ENCODE data around the gene ZFYVE21. TPM values are rescaled to one million over a fixed set of nuclear protein-coding genes. Genes with fewer than 3 reads are reported as not detected.

ZFYVE21 gene
- total and polyA plus RNA-seq, 7 experiments from 2014 or later: 5.8 to 19.0 (median 15.6) TPM

DNA sequence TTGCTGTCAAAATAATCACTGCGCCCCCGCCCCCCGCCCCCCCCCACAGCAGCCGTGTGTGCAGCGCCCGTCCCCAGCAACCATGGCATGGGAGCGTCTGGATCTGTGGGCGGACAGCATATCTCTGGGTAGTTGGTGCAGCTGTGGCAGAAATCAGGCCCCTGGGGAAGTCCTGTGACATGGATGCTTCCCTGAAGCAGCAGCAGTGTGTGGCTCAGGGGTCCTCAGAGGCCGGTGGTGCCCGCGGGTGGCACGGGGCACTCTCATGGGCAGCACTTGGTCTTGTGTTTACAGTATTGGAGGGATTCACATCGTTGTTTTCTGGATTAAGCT is 19.6 kb upstream of the ZFYVE21 start:
- ATAC-seq: no peak
- no peak overlapping the region for H3K27ac ChIP-seq (ENCODE audit: low read depth, low read length)
- H3K4me1 Mint-ChIP-seq: peaks cover 0 to 11% (median 4%) of the 10 kb centered on the region in 7 donors
- peaks cover 0 to 21% (median 0%) of the 10 kb centered on the region in 5 donors for H3K36me3 Mint-ChIP-seq
- H3K27ac Mint-ChIP-seq: peak overlapping the region in 4 of 9 donors; percentile 28 to 65 (median 46)
- no peaks in the 10 kb centered on the region for H3K9me3 Mint-ChIP-seq
- ChIA-PET POLR2A (interaction anchor here (1.0 kb wide), 1 partner anchor 9 kb away, joined by 3 read pairs; no protein-coding TSS in a partner anchor), CTCF (no interaction called here)
- DNase-seq: no peak
- intact Hi-C loops (cut with micrococcal nuclease): no loop called here
- no peaks in the 10 kb centered on the region for H3K4me1 ChIP-seq (ENCODE audit: control insufficient read depth in 2 of 2, insufficient read depth in 2 of 2, low read length in 2 of 2)
- no peak overlapping the region for H3K4me3 ChIP-seq (ENCODE audit: low read length)
- peaks cover 0 to 66% (median 7%) of the 10 kb centered on the region in 3 experiments for H3K36me3 ChIP-seq (ENCODE audit: control insufficient read depth in 2 of 3, insufficient read depth in 3 of 3, low read length in 3 of 3)
- H3K27me3 Mint-ChIP-seq: no peaks in the 10 kb centered on the region
- no peak overlapping the region for H3K4me3 Mint-ChIP-seq
- H3K27me3 ChIP-seq (ENCODE audit: control insufficient read depth in 2 of 2, insufficient read depth in 2 of 2, low read length in 2 of 2): no peaks in the 10 kb centered on the region
- no peaks in the 10 kb centered on the region for H3K9me3 ChIP-seq (ENCODE audit: control insufficient read depth in 2 of 3, low read length in 3 of 3)

DNA sequence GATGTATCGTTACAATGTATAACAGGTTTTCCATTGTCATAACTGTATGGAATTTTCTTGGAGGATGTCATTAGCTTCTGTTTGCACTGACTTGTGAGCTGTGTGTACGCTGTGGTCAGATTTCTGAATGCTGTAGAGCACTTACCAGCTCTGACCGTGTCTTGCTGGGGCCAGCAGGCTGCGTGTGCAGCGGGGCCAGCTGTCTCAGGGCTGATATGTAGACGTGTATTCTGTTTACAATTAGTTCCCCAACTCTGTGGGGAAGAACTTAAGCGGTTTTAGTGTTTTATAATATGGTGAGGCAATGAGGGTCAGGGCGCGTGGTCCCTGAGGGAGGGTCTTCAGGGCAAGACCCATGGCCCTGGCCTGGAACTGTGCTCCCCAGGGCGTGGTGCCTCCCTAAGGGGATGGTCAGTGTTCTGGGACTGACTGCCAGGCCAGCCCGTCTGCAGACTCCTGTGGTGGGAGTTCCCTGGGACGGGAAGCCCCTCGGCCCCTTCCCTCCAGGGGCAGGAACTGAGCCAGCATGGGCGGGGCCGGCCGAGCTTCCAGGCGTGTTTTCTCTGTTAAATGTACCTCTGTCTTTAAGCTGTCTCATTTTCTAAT is 19.0 kb upstream of the ZFYVE21 start:
- POLR2A ChIA-PET: interaction anchor here (1.0 kb wide), 1 partner anchor 10 kb away, joined by 3 read pairs; no protein-coding TSS in a partner anchor
- H3K4me3 ChIP-seq (ENCODE audit: low read length): no peak overlapping the region
- H3K27me3 ChIP-seq (ENCODE audit: control insufficient read depth in 2 of 2, insufficient read depth in 2 of 2, low read length in 2 of 2): no peaks in the 10 kb centered on the region
- no peaks in the 10 kb centered on the region for H3K9me3 ChIP-seq (ENCODE audit: control insufficient read depth in 2 of 3, low read length in 3 of 3)
- no peaks in the 10 kb centered on the region for H3K4me1 ChIP-seq (ENCODE audit: control insufficient read depth in 2 of 2, insufficient read depth in 2 of 2, low read length in 2 of 2)
- ATAC-seq (no peak), DNase-seq (no peak)
- Mint-ChIP-seq H3K27me3 (no peaks in the 10 kb centered on the region), H3K9me3 (no peaks in the 10 kb centered on the region), H3K4me1 (peaks cover 0 to 11% (median 4%) of the 10 kb centered on the region in 7 donors), H3K27ac (peak overlapping the region in 4 of 9 donors; percentile 22 to 66 (median 62)), H3K36me3 (peaks cover 0 to 21% (median 0%) of the 10 kb centered on the region in 5 donors), H3K4me3 (no peak overlapping the region)
- CTCF ChIA-PET: no interaction called here
- intact Hi-C loops (cut with micrococcal nuclease): no loop called here
- no peak overlapping the region for H3K27ac ChIP-seq (ENCODE audit: low read depth, low read length)
- peaks cover 0 to 71% (median 7%) of the 10 kb centered on the region in 3 experiments for H3K36me3 ChIP-seq (ENCODE audit: control insufficient read depth in 2 of 3, insufficient read depth in 3 of 3, low read length in 3 of 3)

DNA sequence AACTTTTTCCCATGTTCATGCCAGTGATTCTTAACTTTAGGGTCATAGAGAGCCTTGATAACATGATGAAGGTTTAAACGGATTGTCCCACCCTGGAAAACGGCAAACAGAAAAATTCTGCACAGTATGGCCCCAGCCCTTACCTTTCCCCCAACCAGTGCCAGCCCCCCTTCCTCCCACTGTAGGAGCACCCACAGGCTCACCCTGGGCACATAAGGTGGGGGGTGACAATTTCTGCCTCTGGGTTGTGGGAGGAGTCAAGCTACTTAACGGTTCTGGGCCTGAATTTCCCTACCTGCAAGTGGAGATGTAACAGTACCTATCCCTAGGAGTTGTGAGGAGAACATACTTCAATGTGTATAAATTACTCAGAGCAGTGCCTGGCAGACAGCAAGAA is 18.4 kb upstream of the ZFYVE21 start:
- no peaks in the 10 kb centered on the region for H3K27me3 ChIP-seq (ENCODE audit: control insufficient read depth in 2 of 2, insufficient read depth in 2 of 2, low read length in 2 of 2)
- no peak for ATAC-seq
- Mint-ChIP-seq H3K4me3 (no peak overlapping the region), H3K4me1 (peaks cover 0 to 11% (median 4%) of the 10 kb centered on the region in 7 donors), H3K9me3 (no peaks in the 10 kb centered on the region), H3K27me3 (no peaks in the 10 kb centered on the region), H3K27ac (peak overlapping the region in 7 of 9 donors; percentile 31 to 66 (median 43)), H3K36me3 (peaks cover 0 to 21% (median 0%) of the 10 kb centered on the region in 5 donors)
- ChIA-PET CTCF (no interaction called here), POLR2A (no interaction called here)
- intact Hi-C loops (cut with micrococcal nuclease): no loop called here
- DNase-seq: no peak
- H3K27ac ChIP-seq (ENCODE audit: low read depth, low read length): no peak overlapping the region
- no peak overlapping the region for H3K4me3 ChIP-seq (ENCODE audit: low read length)
- no peaks in the 10 kb centered on the region for H3K4me1 ChIP-seq (ENCODE audit: control insufficient read depth in 2 of 2, insufficient read depth in 2 of 2, low read length in 2 of 2)
- H3K9me3 ChIP-seq (ENCODE audit: control insufficient read depth in 2 of 3, low read length in 3 of 3): no peaks in the 10 kb centered on the region
- H3K36me3 ChIP-seq (ENCODE audit: control insufficient read depth in 2 of 3, insufficient read depth in 3 of 3, low read length in 3 of 3): peaks cover 0 to 72% (median 7%) of the 10 kb centered on the region in 3 experiments

DNA sequence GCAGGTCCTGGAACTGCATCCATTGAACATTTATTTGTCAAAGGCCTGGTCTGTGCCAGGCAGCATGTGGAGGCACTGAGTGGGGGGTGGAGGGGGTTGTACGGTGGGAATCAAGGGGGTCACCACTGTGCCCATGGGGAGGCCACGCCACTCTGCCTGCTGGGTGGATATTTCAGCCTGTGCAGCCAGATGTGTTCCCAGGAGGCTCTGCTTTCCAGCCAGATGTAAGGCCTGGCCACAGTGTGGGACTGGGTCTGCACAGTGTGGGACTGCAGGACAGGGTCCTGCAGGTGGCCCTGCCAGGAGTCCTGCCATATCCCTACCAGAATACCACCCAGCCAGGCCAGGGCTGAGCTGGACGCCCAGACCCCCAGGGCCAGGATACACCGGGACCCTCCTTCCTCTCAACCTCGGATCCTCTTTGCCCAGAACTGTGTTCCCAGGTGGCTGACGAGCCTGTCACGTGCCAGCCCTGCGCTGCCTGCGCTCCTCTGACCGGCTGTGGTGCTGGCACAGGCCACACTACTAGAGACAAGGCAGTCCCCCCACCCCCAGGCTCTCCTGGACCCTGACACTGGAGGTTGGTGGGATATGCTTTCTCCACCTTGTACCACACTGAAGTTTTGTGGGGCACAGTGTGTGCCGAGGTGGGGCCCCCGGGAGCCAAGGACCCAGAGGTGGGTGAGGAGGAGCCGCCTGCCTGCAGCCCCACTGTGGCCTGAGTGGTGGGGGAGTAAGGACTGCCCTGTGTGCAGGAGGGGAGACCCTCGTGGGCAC is 17.8 kb upstream of the ZFYVE21 start:
- Histone ChIP-seq H3K36me3 (ENCODE audit: control insufficient read depth in 2 of 3, insufficient read depth in 3 of 3, low read length in 3 of 3) (peaks cover 0 to 73% (median 7%) of the 10 kb centered on the region in 3 experiments), H3K4me1 (ENCODE audit: control insufficient read depth in 2 of 2, insufficient read depth in 2 of 2, low read length in 2 of 2) (no peaks in the 10 kb centered on the region), H3K27ac (ENCODE audit: low read depth, low read length) (no peak overlapping the region), H3K27me3 (ENCODE audit: control insufficient read depth in 2 of 2, insufficient read depth in 2 of 2, low read length in 2 of 2) (no peaks in the 10 kb centered on the region), H3K4me3 (ENCODE audit: low read length) (no peak overlapping the region), H3K9me3 (ENCODE audit: control insufficient read depth in 2 of 3, low read length in 3 of 3) (no peaks in the 10 kb centered on the region)
- intact Hi-C loops (cut with micrococcal nuclease): no loop called here
- Mint-ChIP-seq H3K27me3 (no peaks in the 10 kb centered on the region), H3K36me3 (peaks cover 0 to 23% (median 0%) of the 10 kb centered on the region in 5 donors), H3K4me3 (no peak overlapping the region), H3K9me3 (no peaks in the 10 kb centered on the region), H3K4me1 (peaks cover 0 to 11% (median 4%) of the 10 kb centered on the region in 7 donors), H3K27ac (peak overlapping the region in 3 of 9 donors; percentile 32 to 66 (median 47))
- ATAC-seq (no peak), DNase-seq (no peak)
- ChIA-PET POLR2A (no interaction called here), CTCF (no interaction called here)

DNA sequence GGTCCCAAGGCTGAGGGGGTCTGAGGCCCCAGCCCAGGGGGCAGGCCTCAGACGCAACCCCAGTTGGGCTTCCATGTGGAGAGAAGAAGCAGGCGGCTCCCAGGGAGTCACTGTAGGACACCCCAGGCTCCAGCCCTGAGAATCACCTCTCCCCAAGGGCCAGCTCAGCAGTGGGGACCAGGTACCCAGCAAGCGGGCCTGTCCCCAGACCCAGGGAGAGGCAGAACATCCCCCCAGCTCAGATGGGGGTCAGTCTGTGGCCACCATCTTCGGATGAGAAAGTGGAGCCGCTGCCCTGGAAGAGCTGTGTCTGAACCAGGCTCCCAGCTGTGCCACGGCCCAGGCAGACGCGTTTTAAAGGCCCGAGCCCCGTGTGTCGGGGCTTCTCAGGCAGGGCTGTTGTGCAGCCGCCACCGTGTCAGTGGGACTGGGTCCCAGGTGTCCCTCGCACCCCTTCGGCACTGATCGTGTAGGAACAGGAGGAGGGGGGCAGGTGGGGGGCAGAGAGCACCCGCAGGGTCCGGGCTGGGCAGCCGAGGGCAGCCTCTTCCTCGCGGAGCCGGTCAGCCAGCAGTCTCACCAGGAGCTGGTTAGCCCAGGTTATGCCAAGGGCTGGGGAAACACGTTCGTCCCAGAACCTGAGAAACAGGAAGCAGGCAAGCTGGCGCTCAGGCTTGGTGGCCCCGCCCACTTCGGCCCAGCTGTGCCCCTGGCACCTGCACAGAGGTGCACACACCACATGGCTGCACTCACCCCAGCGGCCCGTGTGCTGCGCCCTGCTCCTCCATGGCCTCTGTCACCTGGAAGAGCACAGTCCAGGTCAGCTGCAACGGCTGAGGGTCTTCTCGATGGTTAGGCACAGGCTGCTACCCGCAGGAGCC is 17.0 kb upstream of the ZFYVE21 start:
- ChIA-PET POLR2A (no interaction called here), CTCF (no interaction called here)
- H3K9me3 Mint-ChIP-seq: no peaks in the 10 kb centered on the region
- Histone ChIP-seq H3K36me3 (ENCODE audit: control insufficient read depth in 2 of 3, insufficient read depth in 3 of 3, low read length in 3 of 3) (peaks cover 0 to 73% (median 7%) of the 10 kb centered on the region in 3 experiments), H3K4me3 (ENCODE audit: low read length) (no peak overlapping the region), H3K4me1 (ENCODE audit: control insufficient read depth in 2 of 2, insufficient read depth in 2 of 2, low read length in 2 of 2) (no peaks in the 10 kb centered on the region), H3K27me3 (ENCODE audit: control insufficient read depth in 2 of 2, insufficient read depth in 2 of 2, low read length in 2 of 2) (no peaks in the 10 kb centered on the region), H3K27ac (ENCODE audit: low read depth, low read length) (no peak overlapping the region), H3K9me3 (ENCODE audit: control insufficient read depth in 2 of 3, low read length in 3 of 3) (no peaks in the 10 kb centered on the region)
- peaks cover 0 to 25% (median 0%) of the 10 kb centered on the region in 5 donors for H3K36me3 Mint-ChIP-seq
- peak overlapping the region in 1 of 9 donors; percentile 17 for H3K27ac Mint-ChIP-seq
- no peak overlapping the region for H3K4me3 Mint-ChIP-seq
- ATAC-seq (no peak), DNase-seq (no peak)
- H3K27me3 Mint-ChIP-seq: no peaks in the 10 kb centered on the region
- intact Hi-C loops (cut with micrococcal nuclease): no loop called here
- H3K4me1 Mint-ChIP-seq: peaks cover 0 to 11% (median 4%) of the 10 kb centered on the region in 7 donors

DNA sequence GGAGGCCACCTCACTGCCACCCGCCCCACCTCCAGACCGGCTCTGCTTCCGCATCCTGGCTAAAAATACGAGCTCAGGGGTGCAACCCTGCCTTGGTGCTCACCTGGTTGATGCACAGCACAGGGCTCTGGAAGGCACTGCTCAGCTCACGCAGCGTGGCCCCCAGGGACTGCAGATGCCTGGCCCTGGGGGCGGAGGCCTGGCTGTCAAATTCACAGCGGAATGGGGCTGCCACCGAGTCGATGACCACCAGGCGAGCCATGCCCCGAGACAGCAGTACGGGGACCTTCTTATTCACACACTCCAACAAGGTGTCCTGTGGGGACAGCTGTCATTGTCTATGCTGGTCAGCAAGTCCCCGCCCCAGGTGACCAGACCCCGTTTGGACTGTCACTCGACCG is 16.3 kb upstream of the ZFYVE21 start:
- Histone ChIP-seq H3K36me3 (ENCODE audit: control insufficient read depth in 2 of 3, insufficient read depth in 3 of 3, low read length in 3 of 3) (peaks cover 0 to 71% (median 5%) of the 10 kb centered on the region in 3 experiments), H3K9me3 (ENCODE audit: control insufficient read depth in 2 of 3, low read length in 3 of 3) (no peaks in the 10 kb centered on the region), H3K4me3 (ENCODE audit: low read length) (no peak overlapping the region), H3K27me3 (ENCODE audit: control insufficient read depth in 2 of 2, insufficient read depth in 2 of 2, low read length in 2 of 2) (no peaks in the 10 kb centered on the region), H3K27ac (ENCODE audit: low read depth, low read length) (no peak overlapping the region), H3K4me1 (ENCODE audit: control insufficient read depth in 2 of 2, insufficient read depth in 2 of 2, low read length in 2 of 2) (no peaks in the 10 kb centered on the region)
- intact Hi-C loops (cut with micrococcal nuclease): no loop called here
- ChIA-PET POLR2A (interaction anchor here (0.6 to 0.8 kb wide), 2 partner anchors 13 to 91 kb away, joined by 3 to 6 read pairs; no protein-coding TSS in a partner anchor), CTCF (no interaction called here)
- ATAC-seq (no peak), DNase-seq (no peak)
- peaks cover 0 to 11% (median 4%) of the 10 kb centered on the region in 7 donors for H3K4me1 Mint-ChIP-seq
- peak overlapping the region in 1 of 9 donors; percentile 55 for H3K27ac Mint-ChIP-seq
- peaks cover 0 to 21% (median 0%) of the 10 kb centered on the region in 5 donors for H3K36me3 Mint-ChIP-seq
- H3K4me3 Mint-ChIP-seq: no peak overlapping the region
- H3K27me3 Mint-ChIP-seq: no peaks in the 10 kb centered on the region
- H3K9me3 Mint-ChIP-seq: peaks cover 0 to 2% (median 0%) of the 10 kb centered on the region in 11 donors
